WTC11 (cell line): ENCODE measurements around the gene APCDD1.

Experiments used
- CREM ChIP-seq: sonication (generic); formaldehyde crosslinking; IDR thresholded peaks from 2 replicates; pipeline ENCODE4 v1.8.1; 2022; ENCODE audit warnings: mild to moderate bottlenecking, missing genetic modification reagents, moderate library complexity
- JUN ChIP-seq: sonication (generic); formaldehyde crosslinking; IDR thresholded peaks from 2 replicates; pipeline ENCODE4 v1.8.0; 2023; ENCODE audit warnings: mild to moderate bottlenecking, missing genetic modification reagents
- SP1 ChIP-seq: sonication (generic); formaldehyde crosslinking; conservative IDR thresholded peaks from 2 replicates; pipeline ENCODE4 v1.8.1; 2022; ENCODE audit warnings: missing genetic modification reagents
- TCF7 ChIP-seq: sonication (generic); formaldehyde crosslinking; IDR thresholded peaks from 2 replicates; pipeline ENCODE4 v1.8.0; 2022; ENCODE audit warnings: mild to moderate bottlenecking, low read depth, missing genetic modification reagents, moderate library complexity
- TF ChIP-seq, protein P1 (sequence below): fragments of 200-600 bp; IDR thresholded peaks from 2 replicates; pipeline ENCODE4 v1.8.0; 2022; ENCODE audit warnings: antibody characterized with exemption
- TF ChIP-seq, protein P2 (sequence below): sonication (generic); formaldehyde crosslinking; IDR thresholded peaks from 2 replicates; pipeline ENCODE4 v1.8.0; 2023; ENCODE audit warnings: missing genetic modification reagents, mild to moderate bottlenecking, borderline replicate concordance
- TF ChIP-seq, protein P3 (sequence below): sonication (generic); formaldehyde crosslinking; conservative IDR thresholded peaks from 2 replicates; pipeline ENCODE4 v1.8.1; 2022; ENCODE audit warnings: mild to moderate bottlenecking, missing genetic modification reagents

GRCh38 chr18:10450986-10451385, 3.4 kb upstream of the APCDD1 start:
- TF ChIP-seq, protein P1, sequence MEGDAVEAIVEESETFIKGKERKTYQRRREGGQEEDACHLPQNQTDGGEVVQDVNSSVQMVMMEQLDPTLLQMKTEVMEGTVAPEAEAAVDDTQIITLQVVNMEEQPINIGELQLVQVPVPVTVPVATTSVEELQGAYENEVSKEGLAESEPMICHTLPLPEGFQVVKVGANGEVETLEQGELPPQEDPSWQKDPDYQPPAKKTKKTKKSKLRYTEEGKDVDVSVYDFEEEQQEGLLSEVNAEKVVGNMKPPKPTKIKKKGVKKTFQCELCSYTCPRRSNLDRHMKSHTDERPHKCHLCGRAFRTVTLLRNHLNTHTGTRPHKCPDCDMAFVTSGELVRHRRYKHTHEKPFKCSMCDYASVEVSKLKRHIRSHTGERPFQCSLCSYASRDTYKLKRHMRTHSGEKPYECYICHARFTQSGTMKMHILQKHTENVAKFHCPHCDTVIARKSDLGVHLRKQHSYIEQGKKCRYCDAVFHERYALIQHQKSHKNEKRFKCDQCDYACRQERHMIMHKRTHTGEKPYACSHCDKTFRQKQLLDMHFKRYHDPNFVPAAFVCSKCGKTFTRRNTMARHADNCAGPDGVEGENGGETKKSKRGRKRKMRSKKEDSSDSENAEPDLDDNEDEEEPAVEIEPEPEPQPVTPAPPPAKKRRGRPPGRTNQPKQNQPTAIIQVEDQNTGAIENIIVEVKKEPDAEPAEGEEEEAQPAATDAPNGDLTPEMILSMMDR, result no peak
- no peak for TF ChIP-seq TCF7 (CRISPR knock-in tag)
- TF ChIP-seq, protein P2, sequence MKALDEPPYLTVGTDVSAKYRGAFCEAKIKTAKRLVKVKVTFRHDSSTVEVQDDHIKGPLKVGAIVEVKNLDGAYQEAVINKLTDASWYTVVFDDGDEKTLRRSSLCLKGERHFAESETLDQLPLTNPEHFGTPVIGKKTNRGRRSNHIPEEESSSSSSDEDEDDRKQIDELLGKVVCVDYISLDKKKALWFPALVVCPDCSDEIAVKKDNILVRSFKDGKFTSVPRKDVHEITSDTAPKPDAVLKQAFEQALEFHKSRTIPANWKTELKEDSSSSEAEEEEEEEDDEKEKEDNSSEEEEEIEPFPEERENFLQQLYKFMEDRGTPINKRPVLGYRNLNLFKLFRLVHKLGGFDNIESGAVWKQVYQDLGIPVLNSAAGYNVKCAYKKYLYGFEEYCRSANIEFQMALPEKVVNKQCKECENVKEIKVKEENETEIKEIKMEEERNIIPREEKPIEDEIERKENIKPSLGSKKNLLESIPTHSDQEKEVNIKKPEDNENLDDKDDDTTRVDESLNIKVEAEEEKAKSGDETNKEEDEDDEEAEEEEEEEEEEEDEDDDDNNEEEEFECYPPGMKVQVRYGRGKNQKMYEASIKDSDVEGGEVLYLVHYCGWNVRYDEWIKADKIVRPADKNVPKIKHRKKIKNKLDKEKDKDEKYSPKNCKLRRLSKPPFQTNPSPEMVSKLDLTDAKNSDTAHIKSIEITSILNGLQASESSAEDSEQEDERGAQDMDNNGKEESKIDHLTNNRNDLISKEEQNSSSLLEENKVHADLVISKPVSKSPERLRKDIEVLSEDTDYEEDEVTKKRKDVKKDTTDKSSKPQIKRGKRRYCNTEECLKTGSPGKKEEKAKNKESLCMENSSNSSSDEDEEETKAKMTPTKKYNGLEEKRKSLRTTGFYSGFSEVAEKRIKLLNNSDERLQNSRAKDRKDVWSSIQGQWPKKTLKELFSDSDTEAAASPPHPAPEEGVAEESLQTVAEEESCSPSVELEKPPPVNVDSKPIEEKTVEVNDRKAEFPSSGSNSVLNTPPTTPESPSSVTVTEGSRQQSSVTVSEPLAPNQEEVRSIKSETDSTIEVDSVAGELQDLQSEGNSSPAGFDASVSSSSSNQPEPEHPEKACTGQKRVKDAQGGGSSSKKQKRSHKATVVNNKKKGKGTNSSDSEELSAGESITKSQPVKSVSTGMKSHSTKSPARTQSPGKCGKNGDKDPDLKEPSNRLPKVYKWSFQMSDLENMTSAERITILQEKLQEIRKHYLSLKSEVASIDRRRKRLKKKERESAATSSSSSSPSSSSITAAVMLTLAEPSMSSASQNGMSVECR (CRISPR knock-in tag), result no peak
- no peak for TF ChIP-seq JUN (CRISPR knock-in tag)
- TF ChIP-seq, protein P3, sequence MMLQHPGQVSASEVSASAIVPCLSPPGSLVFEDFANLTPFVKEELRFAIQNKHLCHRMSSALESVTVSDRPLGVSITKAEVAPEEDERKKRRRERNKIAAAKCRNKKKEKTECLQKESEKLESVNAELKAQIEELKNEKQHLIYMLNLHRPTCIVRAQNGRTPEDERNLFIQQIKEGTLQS (CRISPR knock-in tag), result no peak
- TF ChIP-seq SP1 (CRISPR knock-in tag), result no peak
- no peak for TF ChIP-seq CREM (CRISPR knock-in tag)
